ENCODE results near the gene SSTR3.

SSTR3 gene

GRCh38 chr22:37174964-37175363 is 37.3 kb downstream of the SSTR3 start:
- TF ChIP-seq POLR2AphosphoS5 (IDR thresholded peaks at IDR 0.05; ENCODE audit: low read depth) = no peak
- TF ChIP-seq REST (IDR thresholded peaks at IDR 0.05; ENCODE audit: insufficient replicate concordance, low read depth) = no peak
- TF ChIP-seq SPI1 (IDR thresholded peaks at IDR 0.05; ENCODE audit: borderline replicate concordance, low read depth) = no peak
- TF ChIP-seq GABPA (IDR thresholded peaks at IDR 0.05; ENCODE audit: low read depth) = no peak
- TF ChIP-seq CTCF (IDR thresholded peaks at IDR 0.05; ENCODE audit: insufficient read depth, low read length) = no peak
- no peak overlapping the region for H3K27ac ChIP-seq (replicated peaks)
- H3K27me3 ChIP-seq (ENCODE audit: insufficient read depth, poor library complexity, severe bottlenecking) = no peaks in the 10 kb centered on the region
- DNase-seq (ENCODE audit: low read depth in 1 of 2, low spot score in 1 of 2) = no peak
- H3K4me3 ChIP-seq (replicated peaks; ENCODE audit: insufficient read depth, low read length) = no peak overlapping the region

- Histone ChIP-seq H3K27ac (replicated peaks) (no peak overlapping the region), H3K27me3 (ENCODE audit: insufficient read depth, poor library complexity, severe bottlenecking) (no peaks in the 10 kb centered on the region), H3K4me3 (replicated peaks; ENCODE audit: insufficient read depth, low read length) (no peak overlapping the region)
- TF ChIP-seq SPI1 (IDR thresholded peaks at IDR 0.05; ENCODE audit: borderline replicate concordance, low read depth) = no peak
- TF ChIP-seq CTCF (IDR thresholded peaks at IDR 0.05; ENCODE audit: insufficient read depth, low read length) = no peak
- TF ChIP-seq POLR2AphosphoS5 (IDR thresholded peaks at IDR 0.05; ENCODE audit: low read depth) = no peak
- TF ChIP-seq GABPA (IDR thresholded peaks at IDR 0.05; ENCODE audit: low read depth) = no peak
- TF ChIP-seq REST (IDR thresholded peaks at IDR 0.05; ENCODE audit: insufficient replicate concordance, low read depth) = no peak
- DNase-seq (ENCODE audit: low read depth in 1 of 2, low spot score in 1 of 2) = no peak
Observed at GRCh38 chr22:37173709-37174108, 38.6 kb downstream of the SSTR3 start.

GRCh38 chr22:37172266-37173245 is 39.7 kb downstream of the SSTR3 start:
- no peak for DNase-seq (ENCODE audit: low read depth in 1 of 2, low spot score in 1 of 2)
- Histone ChIP-seq H3K27me3 (ENCODE audit: insufficient read depth, poor library complexity, severe bottlenecking) (no peaks in the 10 kb centered on the region), H3K4me3 (replicated peaks; ENCODE audit: insufficient read depth, low read length) (no peak overlapping the region), H3K27ac (replicated peaks) (no peak overlapping the region)
- TF ChIP-seq SPI1 (IDR thresholded peaks at IDR 0.05; ENCODE audit: borderline replicate concordance, low read depth) (no peak), GABPA (IDR thresholded peaks at IDR 0.05; ENCODE audit: low read depth) (no peak), CTCF (IDR thresholded peaks at IDR 0.05; ENCODE audit: insufficient read depth, low read length) (no peak), REST (IDR thresholded peaks at IDR 0.05; ENCODE audit: insufficient replicate concordance, low read depth) (no peak), POLR2AphosphoS5 (IDR thresholded peaks at IDR 0.05; ENCODE audit: low read depth) (no peak)

All from HL-60 (cell line).